Bronchial epithelial cell (primary cell): ENCODE data around the gene ANKMY1. TPM values are rescaled to one million over a fixed set of nuclear protein-coding genes. Genes with fewer than 3 reads are reported as not detected.
A peak's percentile ranks its signal among the peaks of the same experiment; 100 is the strongest.

Experiments used
- DNase-seq: peaks from one replicate; pipeline ENCODE4 v3.0.0-alpha.2; 2010; ENCODE audit warnings: low read depth
- FAIRE-seq: peaks from 2 replicates; lab custom pipeline; 2011; peaks lifted over from hg19 to GRCh38; lab: Jason Lieb, UNC
- H3K27me3 ChIP-seq: 2 replicates; pipeline ENCODE4 v1.5.1; 2011; ENCODE audit warnings: low read length; ENCODE audit not compliant: control insufficient read depth, insufficient read depth
- H3K36me3 ChIP-seq: 2 replicates; pipeline ENCODE4 v1.5.1; 2011; ENCODE audit warnings: low read length; ENCODE audit not compliant: control insufficient read depth, insufficient read depth
- H3K4me3 ChIP-seq: 2 replicates; pipeline ENCODE4 v1.5.1; 2011; ENCODE audit warnings: mild to moderate bottlenecking, low read depth, low read length, control low read depth
- CTCF ChIP-seq: IDR thresholded peaks from 2 replicates; pipeline ENCODE4 v1.5.1; 2011; ENCODE audit warnings: mild to moderate bottlenecking, moderate library complexity, low read length, control low read depth, inconsistent platforms; ENCODE audit not compliant: insufficient read depth, severe bottlenecking
- total RNA-seq: library from RNA; depleted of rRNA; stranded (reverse); fragments of >200 nt; gene quantifications from 2 replicates; pipeline ENCODE4 v1.2.1, GENCODE V29; 2014

Gene ANKMY1
- total RNA-seq, 1 donor from 2014 or later: 15.8 TPM

- no peak for FAIRE-seq
- DNase-seq: no peak
- H3K4me3 ChIP-seq: no peak overlapping the region
- H3K27me3 ChIP-seq: no peaks in the 10 kb centered on the region
- peaks cover 22% of the 10 kb centered on the region for H3K36me3 ChIP-seq
- no peak for TF ChIP-seq CTCF
These were observed 118.1 kb downstream of the ANKMY1 start for GRCh38 chr2:240439698-240440151.

- Histone ChIP-seq H3K4me3 (no peak overlapping the region), H3K36me3 (peaks cover 16% of the 10 kb centered on the region), H3K27me3 (no peaks in the 10 kb centered on the region)
- no peak for FAIRE-seq
- no peak for TF ChIP-seq CTCF
- DNase-seq: no peak
These were observed 118.7 kb downstream of the ANKMY1 start for GRCh38 chr2:240438810-240439697.

- TF ChIP-seq CTCF: peak; percentile 98
- DNase-seq (peak; percentile 47), FAIRE-seq (no peak)
- H3K27me3 ChIP-seq: no peaks in the 10 kb centered on the region
- peaks cover 15% of the 10 kb centered on the region for H3K36me3 ChIP-seq
- H3K4me3 ChIP-seq: peak overlapping the region; percentile 75
These were observed 119.7 kb downstream of the ANKMY1 start for GRCh38 chr2:240437861-240438809.

- FAIRE-seq (peak; percentile 18), DNase-seq (no peak)
- H3K27me3 ChIP-seq: no peaks in the 10 kb centered on the region
- peaks cover 12% of the 10 kb centered on the region for H3K36me3 ChIP-seq
- H3K4me3 ChIP-seq: peak overlapping the region; percentile 75
- no peak for TF ChIP-seq CTCF
These were observed 120.3 kb downstream of the ANKMY1 start for GRCh38 chr2:240437551-240437860.

- Histone ChIP-seq H3K4me3 (peak overlapping the region; percentile 75), H3K27me3 (no peaks in the 10 kb centered on the region), H3K36me3 (peaks cover 11% of the 10 kb centered on the region)
- FAIRE-seq (no peak), DNase-seq (no peak)
- no peak for TF ChIP-seq CTCF
These were observed 120.9 kb downstream of the ANKMY1 start for GRCh38 chr2:240436683-240437550.
